HCT116 (cell line): ENCODE results near the gene ARMC6. TPM values are rescaled to one million over a fixed set of nuclear protein-coding genes. Genes with fewer than 3 reads are reported as not detected.

Source experiments
- ATAC-seq: fragments of 200-7000 bp; cut with Tn5 transposase; 2 replicates; pipeline ENCODE4 v1.9.1; 2020; ENCODE audit warnings: mild to moderate bottlenecking, moderate library complexity
- BruUV-seq: library from RNA; stranded (reverse); fragments of 400-500 nt; replicated peaks from 2 replicates; lab custom pipeline; 2021; lab: Mats Ljungman, UMichigan
- CTCF ChIA-PET: fragments of 300-600 bp; sonication (Branson Sonifier 250); formaldehyde crosslinking; loops from one replicate; lab custom pipeline; 2021; ENCODE audit warnings: antibody characterized with exemption; lab: Charles Lee
- POLR2A ChIA-PET: fragments of 300-600, 350-600 bp; sonication (Branson Sonifier 250); formaldehyde crosslinking; loops from one replicate; lab custom pipeline; 2021; ENCODE audit warnings: antibody characterized with exemption; lab: Charles Lee
- RAD21 ChIA-PET, 2 experiments: fragments of 300-600 bp; sonication (Branson Sonifier 250); formaldehyde crosslinking; loops; one replicate each; lab custom pipeline; 2023; ENCODE audit warnings: low total read pairs in 2 of 2; ENCODE audit not compliant: uncharacterized antibody in 2 of 2, unreplicated experiment in 2 of 2, low non-redundant PET in 1 of 2; lab: Charles Lee
- DNase-seq: peaks from one replicate; pipeline ENCODE4 v3.0.0-alpha.2; 2010; ENCODE audit warnings: low read depth, low spot score
- H2AFZ ChIP-seq: fragments of 200-600 bp; shearing (Covaris generic), sonication (generic); 2 replicates; pipeline ENCODE4 v1.6.1; 2017; ENCODE audit warnings: low read depth, mixed run types, mixed read lengths, antibody characterized with exemption, low read length; ENCODE audit not compliant: poor library complexity, severe bottlenecking
- H3K27ac ChIP-seq: 2 replicates; pipeline ENCODE4 v1.5.1; 2012; ENCODE audit warnings: low read depth, low read length
- H3K27me3 ChIP-seq: fragments of 200-600 bp; sonication (generic); 2 replicates; pipeline ENCODE4 v1.6.1; 2016; ENCODE audit warnings: mixed run types, low read length, mixed read lengths; ENCODE audit not compliant: insufficient read depth
- H3K36me3 ChIP-seq, 2 experiments: fragments of 200-500 bp in 1 of 2; fragments of 200-600 bp in 1 of 2; sonication (Bioruptor generic) in 1 of 2; sonication (generic) in 1 of 2; 2 replicates each; pipeline versions ENCODE4 v1.5.1 to v1.6.1; 2014 to 2016; ENCODE audit warnings: low read length in 2 of 2, inconsistent platforms in 1 of 2, mixed read lengths in 1 of 2, mixed run types in 1 of 2; ENCODE audit not compliant: insufficient read depth in 2 of 2, control insufficient read depth in 1 of 2
- H3K4me1 ChIP-seq, 2 experiments: fragments of 200-600 bp in 1 of 2; sonication (generic) in 1 of 2; 2 replicates each; pipeline versions ENCODE4 v1.5.1 to v1.6.1; 2012 to 2017; ENCODE audit warnings: low read length in 2 of 2, inconsistent platforms in 1 of 2, mild to moderate bottlenecking in 1 of 2, mixed read lengths in 1 of 2, mixed run types in 1 of 2, moderate library complexity in 1 of 2; ENCODE audit not compliant: insufficient read depth in 2 of 2, control insufficient read depth in 1 of 2
- H3K4me2 ChIP-seq: fragments of 200-600 bp; sonication (generic); 2 replicates; pipeline ENCODE4 v1.6.1; 2017; ENCODE audit warnings: mixed run types, low read length, mixed read lengths
- H3K4me3 ChIP-seq, 2 experiments: fragments of 200-600 bp in 1 of 2; sonication (generic) in 1 of 2; replicated peaks in 1 of 2; 2 replicates each; pipeline ENCODE4 v1.5.1; 2011 to 2016; ENCODE audit warnings: low read length in 2 of 2, control low read depth in 1 of 2, low read depth in 1 of 2, mild to moderate bottlenecking in 1 of 2, mixed read lengths in 1 of 2, mixed run types in 1 of 2
- H3K79me2 ChIP-seq: fragments of 200-600 bp; sonication (generic); 2 replicates; pipeline ENCODE4 v1.6.1; 2017; ENCODE audit warnings: mild to moderate bottlenecking, mixed run types, low read length, moderate library complexity, mixed read lengths; ENCODE audit not compliant: insufficient read depth
- H3K9ac ChIP-seq: fragments of 200-600 bp; sonication (generic); 2 replicates; pipeline ENCODE4 v1.6.1; 2016; ENCODE audit warnings: low read length, mixed read lengths
- H3K9me2 ChIP-seq: fragments of 200-600 bp; sonication (generic), shearing (Covaris generic); 2 replicates; pipeline ENCODE4 v1.6.1; 2017; ENCODE audit warnings: mixed run types, mild to moderate bottlenecking, moderate library complexity; ENCODE audit not compliant: insufficient read depth
- H3K9me3 ChIP-seq, 2 experiments: fragments of 200-500 bp in 1 of 2; fragments of 200-600 bp in 1 of 2; sonication (Bioruptor generic) in 1 of 2; sonication (generic) in 1 of 2; 2 replicates each; pipeline ENCODE4 v1.6.1; 2014 to 2017; ENCODE audit warnings: low read length in 2 of 2, mixed read lengths in 2 of 2, inconsistent platforms in 1 of 2, low read depth in 1 of 2, mild to moderate bottlenecking in 1 of 2, mixed run types in 1 of 2, moderate library complexity in 1 of 2; ENCODE audit not compliant: control insufficient read depth in 1 of 2, insufficient read depth in 1 of 2
- H4K20me1 ChIP-seq: fragments of 200-600 bp; sonication (generic), shearing (Covaris generic); 2 replicates; pipeline ENCODE4 v1.6.1; 2017; ENCODE audit warnings: mixed run types, mild to moderate bottlenecking, moderate library complexity; ENCODE audit not compliant: insufficient read depth
- CBX3 ChIP-seq: IDR thresholded peaks from 2 replicates; pipeline ENCODE4 v1.6.1; 2012; ENCODE audit warnings: low read depth
- EGR1 ChIP-seq: IDR thresholded peaks from 2 replicates; pipeline ENCODE4 v1.6.1; 2012; ENCODE audit warnings: low read depth
- ELF1 ChIP-seq: IDR thresholded peaks from 2 replicates; pipeline ENCODE4 v1.6.1; 2012; ENCODE audit warnings: low read depth, borderline replicate concordance
- EZH2 ChIP-seq: fragments of 200-600 bp; sonication (generic); IDR thresholded peaks from 2 replicates; pipeline ENCODE4 v1.6.1; 2017; ENCODE audit warnings: antibody characterized with exemption, mixed run types
- FOSL1 ChIP-seq: IDR thresholded peaks from 2 replicates; pipeline ENCODE4 v1.6.1; 2012; ENCODE audit warnings: low read depth
- POLR2A ChIP-seq: IDR thresholded peaks from 2 replicates; pipeline ENCODE4 v1.7.0; 2011; ENCODE audit warnings: borderline replicate concordance; ENCODE audit not compliant: insufficient read depth, insufficient read length; ENCODE audit errors: extremely low read depth
- SIN3A ChIP-seq: IDR thresholded peaks from 2 replicates; pipeline ENCODE4 v1.6.1; 2012; ENCODE audit warnings: low read depth
- SP1 ChIP-seq: IDR thresholded peaks from 2 replicates; pipeline ENCODE4 v1.6.1; 2012; ENCODE audit warnings: low read depth
- SRF ChIP-seq: IDR thresholded peaks from 2 replicates; pipeline ENCODE4 v1.6.1; 2012; ENCODE audit warnings: low read depth
- YY1 ChIP-seq: IDR thresholded peaks from 2 replicates; pipeline ENCODE4 v1.6.1; 2011; ENCODE audit warnings: low read length, low read depth, moderate library complexity, mild to moderate bottlenecking; ENCODE audit not compliant: insufficient replicate concordance; ENCODE audit errors: extremely low read depth
- ZFX ChIP-seq: fragments of 450-650 bp; IDR thresholded peaks from 2 replicates; pipeline ENCODE4 v1.6.1; 2017
- intact Hi-C: fragments of 100-400 bp; cut with micrococcal nuclease; formaldehyde crosslinking; loops from 2 replicates; pipeline ENCODE4 v1.10.0; 2022
- total RNA-seq: library from RNA; stranded (reverse); gene quantifications from one replicate; pipeline ENCODE4 v1.2.1, GENCODE V29; 2021; ENCODE audit not compliant: unreplicated experiment
- TF ChIP-seq, protein P1 (sequence below): IDR thresholded peaks from 2 replicates; pipeline ENCODE4 v1.6.1; 2011; ENCODE audit warnings: mild to moderate bottlenecking, low read length, moderate library complexity; ENCODE audit not compliant: insufficient replicate concordance; ENCODE audit errors: extremely low read depth

Gene ARMC6
- total RNA-seq, 1 experiment from 2014 or later = 34.7 TPM

DNA sequence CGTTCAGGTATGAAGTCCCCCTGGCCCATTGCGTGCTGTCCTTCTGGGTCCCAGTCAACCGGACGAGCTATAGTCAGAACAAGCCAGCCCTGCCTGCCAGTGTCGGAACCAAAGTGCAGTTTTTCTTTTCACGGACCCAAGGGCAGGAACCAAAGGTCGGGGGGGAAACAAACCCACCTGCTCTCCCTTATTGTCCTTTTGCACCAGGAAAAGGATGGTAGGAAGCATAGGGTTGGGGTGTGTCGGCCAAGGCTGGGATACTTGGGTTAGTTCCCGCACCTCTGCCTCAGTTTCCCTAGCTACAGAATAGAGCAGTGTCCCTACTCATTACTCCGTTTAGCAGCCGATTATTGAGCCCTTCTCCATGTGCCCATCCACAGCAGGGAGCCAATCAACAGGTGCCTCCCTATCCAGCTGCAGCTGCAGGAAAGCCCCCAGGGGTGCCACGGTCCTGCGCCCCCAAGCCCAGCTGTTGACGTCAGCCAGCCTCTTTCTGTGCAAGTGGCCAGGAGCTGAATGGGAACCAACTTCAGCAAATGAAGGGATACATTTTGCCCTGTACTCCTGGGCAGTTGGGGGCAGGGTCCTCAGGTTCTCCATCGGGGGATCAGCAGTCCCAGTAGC lies 21.0 kb downstream of the ARMC6 start:
- no peaks in the 10 kb centered on the region for H3K9me3 ChIP-seq
- H3K27ac ChIP-seq = no peak overlapping the region
- H3K9me2 ChIP-seq = no peaks in the 10 kb centered on the region
- H3K27me3 ChIP-seq = no peaks in the 10 kb centered on the region
- intact Hi-C loops = loop anchor here (1.0 kb wide), 1 partner anchor 62 kb away; no protein-coding TSS in a partner anchor
- H2AFZ ChIP-seq = no peak overlapping the region
- ATAC-seq (no peak), DNase-seq (no peak)
- H3K36me3 ChIP-seq = peaks cover 3 to 56% of the 10 kb centered on the region in 2 experiments; a peak in 3 of 4 replicates
- H3K79me2 ChIP-seq = no peaks in the 10 kb centered on the region
- CTCF ChIA-PET = interaction anchor here (1.2 kb wide), 1 partner anchor 121 kb away, joined by 4 read pairs; no protein-coding TSS in a partner anchor
- no peak overlapping the region for H3K4me3 ChIP-seq
- H3K4me2 ChIP-seq = no peak overlapping the region
- H3K4me1 ChIP-seq = no peaks in the 10 kb centered on the region
- RAD21 ChIA-PET = interaction anchor here in 1 of 2 experiments (1.3 kb wide), 1 partner anchor 87 kb away, joined by 3 read pairs; no protein-coding TSS in a partner anchor
- BruUV-seq = no TSS peak
- POLR2A ChIA-PET = no interaction called here
- H4K20me1 ChIP-seq = no peaks in the 10 kb centered on the region
- no peak overlapping the region for H3K9ac ChIP-seq
- no peak for TF ChIP-seq EGR1
- no peak for TF ChIP-seq FOSL1
- no peak for TF ChIP-seq SRF
- TF ChIP-seq YY1 = no peak
- TF ChIP-seq, protein P1, sequence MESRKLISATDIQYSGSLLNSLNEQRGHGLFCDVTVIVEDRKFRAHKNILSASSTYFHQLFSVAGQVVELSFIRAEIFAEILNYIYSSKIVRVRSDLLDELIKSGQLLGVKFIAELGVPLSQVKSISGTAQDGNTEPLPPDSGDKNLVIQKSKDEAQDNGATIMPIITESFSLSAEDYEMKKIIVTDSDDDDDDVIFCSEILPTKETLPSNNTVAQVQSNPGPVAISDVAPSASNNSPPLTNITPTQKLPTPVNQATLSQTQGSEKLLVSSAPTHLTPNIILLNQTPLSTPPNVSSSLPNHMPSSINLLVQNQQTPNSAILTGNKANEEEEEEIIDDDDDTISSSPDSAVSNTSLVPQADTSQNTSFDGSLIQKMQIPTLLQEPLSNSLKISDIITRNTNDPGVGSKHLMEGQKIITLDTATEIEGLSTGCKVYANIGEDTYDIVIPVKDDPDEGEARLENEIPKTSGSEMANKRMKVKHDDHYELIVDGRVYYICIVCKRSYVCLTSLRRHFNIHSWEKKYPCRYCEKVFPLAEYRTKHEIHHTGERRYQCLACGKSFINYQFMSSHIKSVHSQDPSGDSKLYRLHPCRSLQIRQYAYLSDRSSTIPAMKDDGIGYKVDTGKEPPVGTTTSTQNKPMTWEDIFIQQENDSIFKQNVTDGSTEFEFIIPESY = no peak
- no peak for TF ChIP-seq SIN3A
- TF ChIP-seq ELF1 = no peak
- TF ChIP-seq ZFX = no peak
- TF ChIP-seq POLR2A = no peak
- TF ChIP-seq EZH2 = no peak
- TF ChIP-seq SP1 = no peak
- no peak for TF ChIP-seq CBX3
